M059J (cell line): ENCODE data around the gene SCN1A. TPM values are rescaled to one million over a fixed set of nuclear protein-coding genes. Genes with fewer than 3 reads are reported as not detected.

Experiments
- DNase-seq: peaks from one replicate; pipeline ENCODE4 v3.0.0-alpha.2; 2012; ENCODE audit warnings: low read depth
- total RNA-seq: library from RNA; depleted of rRNA; stranded (reverse); fragments of >200 nt; shearing (Covaris generic); gene quantifications from 2 replicates; pipeline ENCODE4 v1.2.3, GENCODE V29; 2014

Gene SCN1A
- total RNA-seq, 1 experiment from 2014 or later: not detected

GRCh38 chr2:166081852-166082251 lies 46.0 kb downstream of the SCN1A start:
- no peak for DNase-seq

- no peak for DNase-seq
Measured at GRCh38 chr2:166081131-166081632, 46.6 kb downstream of the SCN1A start.

- no peak for DNase-seq
Measured at GRCh38 chr2:166074430-166074829, 53.4 kb downstream of the SCN1A start.

- no peak for DNase-seq
Measured at GRCh38 chr2:166074011-166074410, 53.8 kb downstream of the SCN1A start.

GRCh38 chr2:166070231-166070630 lies 57.6 kb downstream of the SCN1A start:
- no peak for DNase-seq

- no peak for DNase-seq
Measured at GRCh38 chr2:166068981-166069380, 58.8 kb downstream of the SCN1A start.

- DNase-seq: no peak
Measured at GRCh38 chr2:166067229-166067628, 60.6 kb downstream of the SCN1A start.

GRCh38 chr2:166060191-166060590 lies 67.6 kb downstream of the SCN1A start:
- no peak for DNase-seq

GRCh38 chr2:166057370-166058164 lies 70.3 kb downstream of the SCN1A start:
- peak; percentile 13 for DNase-seq

GRCh38 chr2:166044853-166045483 lies 82.9 kb downstream of the SCN1A start:
- no peak for DNase-seq

- no peak for DNase-seq
Measured at GRCh38 chr2:166042768-166043390, 84.9 kb downstream of the SCN1A start.

- DNase-seq: no peak
Measured at GRCh38 chr2:166042356-166042755, 85.5 kb downstream of the SCN1A start.

GRCh38 chr2:166041613-166042012 lies 86.2 kb downstream of the SCN1A start:
- DNase-seq: no peak

GRCh38 chr2:166032361-166032760 lies 95.5 kb downstream of the SCN1A start:
- DNase-seq: no peak

- DNase-seq: no peak
Measured at GRCh38 chr2:166031054-166031453, 96.8 kb downstream of the SCN1A start.

GRCh38 chr2:166025313-166025712 lies 102.5 kb downstream of the SCN1A start:
- DNase-seq: no peak

GRCh38 chr2:166017208-166017607 lies 110.6 kb downstream of the SCN1A start:
- DNase-seq: no peak

- no peak for DNase-seq
Measured at GRCh38 chr2:166013878-166014277, 113.9 kb downstream of the SCN1A start.

GRCh38 chr2:166011660-166012059 lies 116.2 kb downstream of the SCN1A start:
- no peak for DNase-seq

- DNase-seq: no peak
Measured at GRCh38 chr2:166000401-166000800, 127.4 kb downstream of the SCN1A start.

- no peak for DNase-seq
Measured at GRCh38 chr2:165990846-165991245, 137.0 kb downstream of the SCN1A start.

GRCh38 chr2:165989851-165990250 lies 138.0 kb downstream of the SCN1A start:
- DNase-seq: no peak

GRCh38 chr2:165985120-165985519 lies 142.7 kb downstream of the SCN1A start:
- DNase-seq: no peak
